ENCODE results near the gene MAP4K3.
"Not testable (repeated sequence)": the region's sequence is repeated elsewhere in the genome, so short reads cannot be mapped to it uniquely, and the experiment has no call there.

Gene MAP4K3

DNA sequence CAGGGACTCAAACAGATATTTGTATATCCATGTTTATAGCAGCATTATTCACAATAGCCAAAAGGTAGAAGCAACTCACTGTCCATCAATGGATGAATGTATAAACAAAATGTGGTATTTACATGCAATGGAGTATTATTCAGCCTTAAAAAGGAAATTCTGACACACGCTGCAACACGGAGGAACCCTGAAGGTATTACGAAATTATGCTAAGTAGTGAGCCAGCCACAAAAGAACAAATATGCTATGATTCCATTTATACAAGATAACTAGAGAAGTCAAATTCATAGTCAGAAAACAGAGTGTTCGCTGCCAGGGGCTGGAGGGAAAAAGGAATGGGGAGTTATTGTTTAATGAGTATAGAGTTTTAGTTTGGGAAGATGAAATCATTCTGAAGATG, 132.4 kb downstream of the MAP4K3 start:
- no peak for DNase-seq (ENCODE audit: low read depth)

DNA sequence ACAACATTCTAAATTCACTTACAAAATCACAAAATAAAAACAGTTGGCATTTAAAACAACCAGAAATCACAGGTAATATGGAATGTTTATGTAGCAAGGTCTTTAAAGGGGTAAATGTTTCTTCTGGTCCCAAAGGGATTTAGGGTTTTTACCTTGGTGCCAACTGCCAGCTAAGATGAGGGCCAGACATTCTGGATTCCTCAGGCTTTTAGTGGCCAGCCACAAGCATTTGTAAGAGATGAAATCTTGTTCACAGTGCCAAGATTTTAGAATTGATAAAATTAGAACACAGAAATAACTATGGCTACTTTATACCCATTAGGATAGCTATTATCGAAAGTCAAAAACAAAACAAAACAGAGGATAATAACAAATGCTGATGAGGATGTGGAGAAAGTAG, 132.9 kb downstream of the MAP4K3 start:
- no peak for DNase-seq (ENCODE audit: low read depth)

- DNase-seq (ENCODE audit: low read depth), result no peak
Observed at GRCh38 chr2:39301352-39301751, 135.7 kb downstream of the MAP4K3 start.

GRCh38 chr2:39300044-39300978, 136.8 kb downstream of the MAP4K3 start:
- no peak for DNase-seq (ENCODE audit: low read depth)

DNA sequence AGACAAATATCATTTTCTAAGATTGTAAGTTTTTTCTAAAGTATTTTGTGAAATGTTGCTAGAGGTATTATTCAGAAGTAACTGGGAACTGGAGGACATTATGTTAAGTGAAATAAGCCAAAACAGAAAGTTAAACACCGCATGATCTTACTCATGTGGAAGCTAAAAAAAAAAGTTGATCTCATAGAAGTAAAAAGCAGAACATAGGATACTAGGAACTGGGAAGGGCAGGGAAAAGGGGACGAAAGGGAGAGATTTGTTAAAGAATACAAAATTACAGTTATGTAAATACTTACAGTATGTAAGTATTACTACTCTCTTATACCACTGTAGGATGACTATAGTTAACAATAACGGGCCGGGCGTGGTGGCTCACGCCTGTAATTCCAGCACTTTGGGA, 146.7 kb downstream of the MAP4K3 start:
- no peak for DNase-seq (ENCODE audit: low read depth)

- no peak for DNase-seq (ENCODE audit: low read depth)
Observed at GRCh38 chr2:39289609-39290008, 147.5 kb downstream of the MAP4K3 start.

DNA sequence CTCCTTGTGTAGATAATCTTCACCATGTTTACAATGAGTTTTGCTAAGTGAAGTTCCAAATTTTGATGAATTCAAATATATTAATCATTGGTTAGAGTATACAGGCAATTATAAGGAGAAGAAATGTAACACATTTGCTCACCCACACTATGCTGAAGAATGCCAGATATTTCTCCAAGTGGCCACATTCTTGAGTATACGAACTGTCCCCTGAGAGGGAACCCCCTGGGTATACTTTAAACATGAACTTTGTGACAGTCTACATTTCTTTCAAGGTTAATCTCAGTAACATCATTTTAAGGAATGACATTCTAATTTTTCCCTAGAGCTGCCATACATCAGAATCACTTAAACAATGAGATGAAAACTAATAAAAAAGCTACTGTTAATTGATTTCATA, 153.5 kb downstream of the MAP4K3 start:
- DNase-seq (ENCODE audit: low read depth), result no peak

DNA sequence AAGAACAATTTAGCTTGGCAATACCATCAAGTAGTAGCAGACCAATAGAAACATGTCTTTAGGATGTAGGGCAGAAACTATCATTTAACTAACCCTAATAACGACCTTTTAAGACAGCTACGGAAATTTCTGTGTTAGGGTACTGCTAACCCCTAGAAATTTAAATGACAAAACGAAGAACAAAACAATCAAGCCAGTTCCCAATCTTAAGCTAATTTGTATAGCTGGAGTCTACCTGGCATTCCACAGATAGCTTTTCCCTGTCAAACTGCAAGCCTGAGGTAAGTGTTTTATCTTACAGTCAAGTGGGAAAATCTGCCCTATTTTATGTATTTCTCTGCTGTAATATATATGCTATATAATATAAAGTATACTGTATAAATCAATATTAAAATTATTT, 155.7 kb downstream of the MAP4K3 start:
- no peak for DNase-seq (ENCODE audit: low read depth)

- no peak for DNase-seq (ENCODE audit: low read depth)
Observed at GRCh38 chr2:39275016-39275415, 162.1 kb downstream of the MAP4K3 start.

DNA sequence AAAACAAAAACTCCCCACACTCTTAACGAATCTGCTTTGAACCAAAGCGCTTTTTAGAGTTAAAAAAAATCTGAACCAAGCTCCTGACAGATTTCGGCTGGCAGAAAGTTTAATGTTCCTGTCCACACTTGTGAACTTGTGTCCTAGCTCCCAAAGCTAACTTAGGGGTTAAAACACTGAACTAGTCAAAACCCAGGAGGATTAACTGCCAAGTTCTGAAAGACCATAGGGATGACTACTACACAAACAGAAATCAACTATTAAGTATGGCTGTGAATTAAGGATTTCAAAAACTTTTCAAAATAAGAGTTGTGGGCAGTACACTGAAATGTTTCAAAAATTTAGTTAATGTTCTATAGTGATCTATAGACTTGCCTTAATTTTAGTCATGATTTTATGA, 167.1 kb downstream of the MAP4K3 start:
- no peak for DNase-seq (ENCODE audit: low read depth)

GRCh38 chr2:39266916-39267434, 170.1 kb downstream of the MAP4K3 start:
- no peak for DNase-seq (ENCODE audit: low read depth)

DNA sequence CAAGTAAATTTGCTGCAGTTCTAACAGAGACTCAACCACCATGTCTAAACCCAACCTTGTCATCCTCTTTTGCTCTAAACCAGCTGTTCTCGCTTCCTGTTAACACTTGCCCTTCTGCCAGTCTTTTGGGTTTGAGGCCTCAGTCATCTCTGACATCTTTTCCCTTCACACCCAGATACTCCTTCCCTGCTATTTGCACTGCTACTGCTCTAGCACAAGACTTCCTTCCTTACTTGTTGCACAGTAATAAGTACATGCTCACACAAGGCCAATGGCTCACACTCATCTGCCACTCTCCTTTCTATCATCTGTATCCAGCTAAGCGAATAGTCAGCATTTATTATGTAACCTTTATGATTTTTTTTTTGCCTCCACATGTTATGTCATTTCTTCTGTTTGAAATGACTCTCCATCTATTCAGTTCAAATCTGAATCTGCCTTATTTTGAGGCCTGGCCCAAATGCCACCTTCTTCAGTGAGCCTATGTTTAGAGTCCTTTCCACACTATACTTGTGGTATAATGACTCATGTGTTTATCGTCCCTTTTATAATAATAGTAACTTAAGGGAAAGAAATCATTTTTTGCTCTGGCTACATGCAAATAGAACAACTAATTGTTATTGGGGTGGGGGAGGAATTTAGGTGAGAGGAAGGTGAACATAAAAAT, 170.8 kb downstream of the MAP4K3 start:
- no peak for DNase-seq (ENCODE audit: low read depth)

- DNase-seq (ENCODE audit: low read depth), result no peak
Observed at GRCh38 chr2:39265315-39265714, 171.8 kb downstream of the MAP4K3 start.

GRCh38 chr2:39264733-39265132, 172.4 kb downstream of the MAP4K3 start:
- DNase-seq (ENCODE audit: low read depth), result no peak

DNA sequence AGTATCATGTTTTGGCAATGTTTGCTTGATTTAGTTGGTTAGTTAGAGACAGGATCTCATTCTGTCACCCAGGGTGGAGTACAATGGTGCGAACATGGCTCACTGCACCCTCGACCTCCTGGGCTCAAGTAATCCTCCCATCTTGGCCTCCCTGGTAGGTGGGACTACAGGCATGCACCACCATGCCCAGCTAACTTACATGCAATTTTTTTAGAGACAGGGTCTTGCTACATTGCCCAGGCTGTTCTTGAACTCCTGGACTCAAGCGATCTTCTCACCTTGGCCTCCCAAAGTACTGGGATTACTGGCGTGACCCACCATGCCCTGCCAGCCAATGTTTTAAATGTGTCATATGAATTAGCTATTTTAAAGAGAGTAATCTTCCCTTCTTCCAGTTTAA, 177.0 kb downstream of the MAP4K3 start:
- DNase-seq (ENCODE audit: low read depth), result no peak

DNA sequence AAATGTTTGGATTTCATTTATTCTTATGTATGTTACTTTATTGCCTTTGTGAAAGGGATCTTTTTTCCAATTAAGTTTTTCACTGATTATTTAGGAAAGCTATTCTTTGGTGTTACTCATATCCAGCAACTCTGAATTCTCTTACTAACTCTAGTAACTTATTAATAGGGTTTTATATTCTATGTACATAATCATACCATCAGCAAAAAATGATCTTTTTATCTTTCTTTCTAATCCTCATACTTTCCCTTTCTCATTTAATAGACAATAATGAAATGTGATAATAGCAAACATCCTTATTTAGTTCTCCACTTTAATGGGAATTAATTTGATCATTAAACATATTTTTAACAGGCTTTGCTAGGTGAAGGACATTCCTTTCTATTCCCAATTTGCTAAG, 181.0 kb downstream of the MAP4K3 start:
- no peak for DNase-seq (ENCODE audit: low read depth)

DNA sequence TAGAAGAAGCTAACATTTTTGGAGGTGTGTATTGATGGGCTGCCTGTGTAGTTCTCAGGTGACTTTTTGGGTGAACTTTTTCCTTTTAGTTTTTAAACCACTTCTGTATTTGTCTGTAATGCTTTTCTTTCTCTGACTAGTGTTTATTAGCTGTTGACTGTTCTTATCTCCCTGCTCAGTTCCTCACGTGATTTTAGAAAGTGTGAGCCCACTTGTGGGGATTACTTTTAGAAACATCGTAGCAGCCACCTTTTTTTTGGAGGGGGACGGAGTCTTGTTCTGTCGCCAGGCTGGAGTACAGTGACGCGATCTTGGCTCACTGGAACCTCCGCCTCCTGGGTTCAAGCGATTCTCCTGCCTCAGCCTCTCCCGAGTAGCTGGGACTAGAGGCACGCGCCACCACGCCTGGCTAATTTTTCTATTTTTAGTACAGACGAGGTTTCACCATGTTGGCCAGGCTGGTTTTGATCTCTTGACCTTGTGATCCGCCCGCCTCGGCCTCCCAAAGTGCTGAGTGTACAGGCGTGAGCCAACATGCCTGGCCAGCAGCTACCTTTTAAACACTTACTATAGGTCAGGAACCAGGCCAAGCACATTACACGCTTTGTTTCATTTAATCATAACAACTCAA, 184.1 kb downstream of the MAP4K3 start:
- no peak for DNase-seq (ENCODE audit: low read depth)

DNA sequence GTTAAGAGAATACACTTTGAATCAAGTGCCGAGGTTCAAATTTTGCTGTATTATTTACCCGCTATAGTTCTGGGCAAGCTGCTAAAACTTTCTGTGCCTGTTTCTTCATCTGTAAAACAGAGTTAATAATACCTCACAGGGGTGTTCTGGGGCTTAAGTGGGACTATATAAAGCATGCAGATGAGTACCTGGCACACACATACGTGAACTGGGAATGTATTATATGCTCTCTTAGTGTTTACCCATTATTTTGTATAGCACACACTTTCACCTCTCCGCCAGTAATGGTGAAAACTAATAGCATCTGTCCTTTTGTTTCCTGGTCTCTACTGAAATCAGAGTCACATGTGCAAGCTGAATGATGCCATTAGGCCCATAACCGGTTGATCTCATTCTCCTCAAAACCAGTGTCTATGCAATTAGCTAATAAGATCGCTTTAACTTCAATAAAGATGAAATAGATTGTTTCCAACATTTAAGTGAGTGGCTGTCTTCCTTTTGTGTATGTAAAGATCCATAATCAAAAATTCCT, 189.5 kb downstream of the MAP4K3 start:
- DNase-seq (ENCODE audit: low read depth), result no peak

DNA sequence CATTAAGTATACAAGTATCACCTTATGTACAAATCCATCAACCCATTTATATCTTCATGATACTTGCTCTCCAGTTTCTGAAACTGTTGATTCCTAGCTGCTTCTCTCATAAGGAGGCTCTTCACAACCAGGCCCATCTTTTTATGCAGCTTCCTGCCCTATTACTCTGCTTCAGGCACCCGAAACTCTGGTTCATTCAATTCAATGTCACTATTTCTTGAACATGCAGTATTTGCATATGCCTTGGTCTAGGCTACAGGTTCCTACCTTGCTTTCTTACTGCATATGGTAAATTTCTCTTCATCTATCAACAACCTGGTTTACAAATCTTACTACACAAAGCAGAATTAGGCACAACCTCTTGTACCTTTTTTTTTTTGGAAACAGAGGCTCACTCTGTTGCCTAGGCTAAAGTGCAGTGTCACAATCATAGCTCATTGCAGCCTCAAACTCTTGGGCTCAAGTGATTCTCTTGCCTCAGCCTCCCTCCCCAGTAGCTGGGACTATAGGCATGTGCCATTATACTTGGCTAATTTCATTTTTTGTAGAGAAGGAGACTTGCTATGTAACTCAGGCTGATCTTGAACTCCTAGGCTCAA, 190.6 kb downstream of the MAP4K3 start:
- DNase-seq (ENCODE audit: low read depth), result no peak

GRCh38 chr2:39244963-39245625, 192.0 kb downstream of the MAP4K3 start:
- DNase-seq (ENCODE audit: low read depth), result not testable (repeated sequence)

GRCh38 chr2:39244241-39244862, 192.7 kb downstream of the MAP4K3 start:
- DNase-seq (ENCODE audit: low read depth), result not testable (repeated sequence)
